ENCODE data around the gene EVA1B.

DNA sequence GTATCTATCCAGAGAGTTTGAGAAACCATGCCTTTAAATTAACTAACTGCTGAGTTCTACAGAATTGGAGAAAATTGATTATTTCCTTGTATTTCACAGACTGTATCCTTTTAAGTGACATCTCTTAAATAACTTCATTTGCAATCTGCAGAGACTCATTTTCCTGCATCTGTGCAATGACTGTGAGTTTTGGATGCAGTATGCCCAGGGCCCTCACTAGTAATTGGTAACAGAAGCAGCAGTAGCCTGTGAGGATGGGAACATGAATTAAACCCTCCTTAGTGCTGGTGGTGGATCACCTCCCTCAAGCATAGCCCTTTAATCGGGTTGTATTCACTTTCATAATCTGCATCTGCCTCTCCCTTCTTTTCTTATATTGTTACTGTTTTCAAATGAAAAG lies 38.9 kb downstream of the EVA1B start:
- TF ChIP-seq EP300 (IDR thresholded peaks at IDR 0.05), result no peak
- TF ChIP-seq, protein P1, sequence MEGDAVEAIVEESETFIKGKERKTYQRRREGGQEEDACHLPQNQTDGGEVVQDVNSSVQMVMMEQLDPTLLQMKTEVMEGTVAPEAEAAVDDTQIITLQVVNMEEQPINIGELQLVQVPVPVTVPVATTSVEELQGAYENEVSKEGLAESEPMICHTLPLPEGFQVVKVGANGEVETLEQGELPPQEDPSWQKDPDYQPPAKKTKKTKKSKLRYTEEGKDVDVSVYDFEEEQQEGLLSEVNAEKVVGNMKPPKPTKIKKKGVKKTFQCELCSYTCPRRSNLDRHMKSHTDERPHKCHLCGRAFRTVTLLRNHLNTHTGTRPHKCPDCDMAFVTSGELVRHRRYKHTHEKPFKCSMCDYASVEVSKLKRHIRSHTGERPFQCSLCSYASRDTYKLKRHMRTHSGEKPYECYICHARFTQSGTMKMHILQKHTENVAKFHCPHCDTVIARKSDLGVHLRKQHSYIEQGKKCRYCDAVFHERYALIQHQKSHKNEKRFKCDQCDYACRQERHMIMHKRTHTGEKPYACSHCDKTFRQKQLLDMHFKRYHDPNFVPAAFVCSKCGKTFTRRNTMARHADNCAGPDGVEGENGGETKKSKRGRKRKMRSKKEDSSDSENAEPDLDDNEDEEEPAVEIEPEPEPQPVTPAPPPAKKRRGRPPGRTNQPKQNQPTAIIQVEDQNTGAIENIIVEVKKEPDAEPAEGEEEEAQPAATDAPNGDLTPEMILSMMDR (IDR thresholded peaks at IDR 0.05), result no peak

Measured in gastroesophageal sphincter (tissue), 3 donors.